ENCODE measurements around the gene CHRNB4.

GRCh38 chr15:78682693-78683410 lies 41.8 kb upstream of the CHRNB4 start:
- TF ChIP-seq POLR2A (IDR thresholded peaks at IDR 0.05; ENCODE audit: low read length) (no peak), GATA1 (IDR thresholded peaks at IDR 0.05; ENCODE audit: low read depth, low read length) (no peak)

Measured in erythroblast (primary cell).